Inflammatory macrophage (primary cell): ENCODE data around the gene PPP1R3G.
"Not testable (repeated sequence)": the region's sequence is repeated elsewhere in the genome, so short reads cannot be mapped to it uniquely, and the experiment has no call there.

ENCODE experiments used
- DNase-seq, 2 donors: peaks; one replicate each; pipeline ENCODE4 v3.0.0-alpha.2; 2020 to 2022
- total RNA-seq, 18 experiments: gene quantifications; one replicate each; lab custom pipeline; 2026; ENCODE audit warnings: mixed read lengths in 6 of 18, inconsistent platforms in 2 of 18; lab: John Stamatoyannopoulos, UW

The PPP1R3G gene
- total RNA-seq, result 0.07 to 4.8 (median 1.2) reads per million in 18 experiments

DNA sequence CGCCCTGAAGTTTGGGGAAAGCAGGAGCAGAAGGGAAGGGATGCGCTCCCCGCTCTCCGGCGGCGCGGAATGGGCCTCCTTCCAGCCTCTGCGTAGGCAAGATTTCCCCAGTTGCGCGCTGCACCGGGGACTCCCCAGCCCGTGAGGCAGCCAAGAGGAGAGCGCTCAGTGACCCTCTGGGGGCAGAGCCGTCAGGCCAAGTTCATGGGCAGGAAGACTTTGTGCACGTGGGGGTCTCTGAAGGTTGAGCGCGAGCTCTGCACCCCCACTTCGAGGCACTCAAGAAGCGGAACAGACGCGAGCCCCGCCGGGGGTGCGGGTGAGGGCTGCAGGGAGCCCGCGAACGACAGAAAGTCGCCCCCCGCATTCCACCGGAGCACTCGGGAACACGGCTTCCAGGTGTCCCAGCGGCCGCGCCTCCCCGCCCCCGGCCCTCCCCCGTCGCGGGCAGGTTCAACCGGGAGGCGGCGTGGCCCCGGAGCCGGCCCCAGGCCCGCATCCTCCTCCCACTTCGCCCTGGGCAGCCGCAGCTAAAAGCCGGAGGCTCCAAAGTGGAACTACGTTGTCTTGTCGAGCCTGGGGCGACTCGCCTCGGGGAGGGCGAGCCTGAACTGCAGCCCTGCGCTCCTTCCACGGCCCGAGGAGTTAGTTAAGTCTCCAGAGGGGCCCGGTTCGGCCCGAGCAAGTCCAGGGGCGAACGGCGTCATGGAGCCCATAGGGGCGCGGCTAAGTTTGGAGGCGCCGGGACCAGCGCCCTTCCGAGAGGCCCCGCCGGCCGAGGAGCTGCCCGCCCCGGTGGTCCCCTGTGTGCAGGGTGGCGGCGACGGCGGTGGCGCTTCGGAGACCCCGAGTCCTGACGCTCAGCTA, at the start of gene PPP1R3G:
Gene PPP1R3G (plus strand): TSS at position 561 of the 867 bp plus-strand sequence. CDS start 145 bp downstream, at position 706.
- peak; percentile 29 to 60 for DNase-seq

DNA sequence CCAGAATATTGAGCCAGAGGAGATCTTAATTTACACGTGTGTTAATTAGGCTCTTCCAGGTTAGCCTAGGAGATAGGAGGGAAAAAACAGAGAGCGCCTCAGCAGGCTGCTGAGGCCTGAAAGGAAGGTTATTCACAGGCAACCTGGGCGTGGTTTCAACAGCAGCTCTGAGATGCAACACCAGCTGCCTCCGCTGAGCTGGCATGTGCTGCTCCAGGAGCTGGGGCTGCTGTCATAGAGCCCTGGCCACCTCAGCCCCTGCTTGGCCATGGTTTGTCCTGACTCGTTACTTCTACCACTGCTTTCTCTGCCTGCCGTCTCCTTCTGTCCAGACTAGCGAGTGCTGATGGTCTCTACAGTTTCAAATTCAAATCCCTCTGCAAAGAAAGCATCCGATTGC, 48.9 kb upstream of the PPP1R3G start:
- peak in 1 of 2 donors; percentile 31 for DNase-seq

DNA sequence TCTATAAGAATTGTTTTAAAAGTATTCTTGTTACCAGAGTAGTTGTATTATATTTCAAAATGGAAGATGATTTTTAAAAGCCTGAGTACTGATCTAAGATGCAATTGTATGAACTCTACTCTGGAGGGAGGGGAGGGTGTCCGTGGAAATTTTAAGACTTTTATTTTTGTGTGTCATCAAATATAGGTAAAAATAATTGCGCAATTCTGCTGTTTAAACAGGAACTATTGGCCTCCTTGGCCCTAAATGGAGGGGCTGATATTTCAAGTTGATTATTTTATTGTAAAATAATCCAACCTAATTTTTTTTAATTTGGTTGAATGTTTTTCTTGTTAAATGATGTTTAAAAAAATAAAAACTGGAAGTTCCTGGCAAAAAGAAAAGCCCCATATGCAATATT, 43.2 kb upstream of the PPP1R3G start:
- DNase-seq, result no peak

DNA sequence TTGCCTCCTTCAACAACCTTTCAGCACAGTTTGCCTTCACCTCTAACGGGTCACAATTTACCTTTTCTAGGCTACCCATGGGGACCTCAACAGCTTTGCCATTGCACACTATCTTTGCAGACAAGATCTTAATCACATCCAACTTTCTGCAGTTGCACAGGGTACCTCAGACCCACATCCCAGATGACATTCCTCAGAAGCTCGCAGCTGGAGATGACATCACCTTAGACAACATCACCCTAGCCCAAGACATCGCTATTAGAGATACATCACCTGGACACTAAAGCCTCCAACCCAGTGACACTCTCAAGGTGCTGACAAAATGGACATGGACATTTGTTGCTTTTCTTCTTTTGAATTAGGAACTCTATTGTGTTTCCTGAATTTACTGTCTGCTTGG, 42.7 kb upstream of the PPP1R3G start:
- no peak for DNase-seq

DNA sequence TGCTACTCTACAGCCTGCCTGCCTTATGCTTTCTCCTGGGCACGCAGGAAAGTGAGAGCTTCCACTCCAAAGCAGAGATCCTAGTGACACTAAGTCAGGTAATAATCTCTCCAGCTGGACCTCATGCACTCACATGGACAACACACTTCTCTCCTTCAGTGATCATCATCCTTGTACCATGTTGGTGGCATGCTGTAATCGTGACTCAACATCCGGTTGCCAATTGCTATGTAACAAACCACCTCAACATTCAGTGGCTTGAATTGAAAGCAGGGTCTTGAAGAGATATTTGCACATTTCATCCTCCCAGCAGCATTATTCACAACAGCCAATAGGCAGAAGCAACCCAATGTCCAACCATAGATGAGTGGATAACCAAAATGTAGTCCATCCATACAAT, 40.3 kb upstream of the PPP1R3G start:
- DNase-seq, result no peak

DNA sequence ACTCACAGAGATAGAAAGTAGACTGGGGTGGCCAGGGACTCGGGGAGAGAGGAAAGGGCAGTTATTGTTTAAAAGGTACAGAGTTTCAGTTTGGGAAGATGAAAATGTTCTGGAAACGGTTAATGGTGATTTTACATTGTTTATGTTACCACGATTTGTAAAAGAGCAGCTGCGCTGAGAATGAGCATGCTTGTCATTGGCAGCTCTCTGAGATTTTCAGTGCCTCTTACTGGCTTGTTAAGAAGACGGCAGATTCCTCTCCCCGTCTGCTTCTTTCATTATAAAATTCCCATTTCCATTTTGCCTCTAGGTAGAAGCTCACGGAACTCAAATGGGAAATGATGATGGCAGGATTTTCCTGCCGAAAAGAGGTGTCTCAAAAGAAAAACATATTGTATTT, 39.7 kb upstream of the PPP1R3G start:
- no peak for DNase-seq

DNA sequence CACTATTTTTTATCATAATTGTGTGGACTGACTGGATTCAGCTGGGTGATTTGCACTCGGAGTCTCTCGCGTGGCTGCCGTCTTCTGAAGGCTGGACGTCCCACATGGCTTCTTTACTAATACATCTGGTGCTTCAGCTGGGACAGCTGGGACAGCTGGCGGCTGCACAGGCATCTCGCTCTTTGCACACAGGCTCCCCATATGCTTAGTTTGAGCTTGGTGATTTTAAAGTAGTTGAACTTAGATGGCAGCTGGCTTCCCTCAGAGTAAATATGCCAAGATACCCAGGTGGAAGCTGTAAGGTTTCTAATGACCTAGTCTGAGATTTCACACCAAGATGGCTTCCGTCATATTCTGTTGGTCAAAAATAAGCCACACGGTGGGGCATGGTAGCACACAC, 38.7 kb upstream of the PPP1R3G start:
- DNase-seq, result no peak

DNA sequence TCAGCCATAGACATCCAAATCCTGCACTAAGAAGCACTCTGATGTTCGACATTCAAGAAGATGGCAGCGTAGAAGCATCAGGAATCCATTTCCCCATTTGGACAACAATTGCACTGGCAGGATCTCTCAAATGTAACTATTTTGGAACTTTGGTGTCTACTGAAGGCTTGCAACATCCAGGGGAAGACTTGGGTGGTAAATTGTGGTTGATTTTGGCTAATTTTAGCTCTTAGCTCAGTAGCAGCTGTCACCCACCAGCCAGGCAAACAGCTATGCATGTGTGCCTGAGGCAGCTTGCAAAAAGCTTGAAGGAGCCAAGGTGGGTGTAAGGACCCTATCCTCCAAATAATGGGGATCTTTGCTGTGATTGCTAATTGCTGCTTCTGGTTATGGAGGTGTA, 35.1 kb upstream of the PPP1R3G start:
- peak; percentile 29 to 56 for DNase-seq

DNA sequence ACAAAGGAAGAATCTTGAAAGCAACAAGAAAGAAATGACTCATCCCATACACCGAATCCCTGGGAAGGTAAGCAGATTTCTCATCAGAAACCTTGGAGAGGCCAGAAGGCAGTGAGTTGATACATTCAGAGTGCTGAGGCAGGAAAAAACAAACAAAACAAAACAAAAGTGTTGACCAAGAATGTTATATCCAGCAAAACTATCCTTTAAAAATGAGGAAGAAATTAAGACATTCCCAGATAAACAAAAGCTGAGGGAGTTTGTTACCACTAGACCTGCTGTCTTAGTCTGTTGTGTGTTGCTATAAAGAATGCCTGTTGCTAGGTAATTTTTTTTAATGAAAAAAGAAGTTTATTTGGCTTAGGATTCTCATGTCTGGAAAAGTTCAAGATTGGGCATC, 33.7 kb upstream of the PPP1R3G start:
- DNase-seq, result no peak

DNA sequence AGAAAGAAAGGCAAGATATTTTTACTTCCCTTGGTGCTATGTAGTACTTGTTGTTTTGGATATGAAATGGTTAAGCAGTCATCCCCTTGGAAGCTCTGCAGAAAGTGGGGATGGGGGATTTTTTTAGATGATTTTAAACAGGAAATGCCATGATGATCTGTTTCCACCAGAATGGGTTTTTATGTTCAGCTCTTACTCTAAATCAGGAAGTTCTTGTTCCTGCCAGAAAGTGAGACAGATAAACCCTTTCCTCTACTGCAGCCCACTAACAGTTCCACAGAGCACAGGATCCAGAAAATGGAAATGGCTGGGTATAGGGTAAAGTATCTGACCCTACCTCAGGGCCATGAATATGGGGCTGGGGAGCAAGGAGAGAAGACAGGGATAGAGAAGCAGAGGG, 32.1 kb upstream of the PPP1R3G start:
- DNase-seq, result peak in 1 of 2 donors; percentile 8

DNA sequence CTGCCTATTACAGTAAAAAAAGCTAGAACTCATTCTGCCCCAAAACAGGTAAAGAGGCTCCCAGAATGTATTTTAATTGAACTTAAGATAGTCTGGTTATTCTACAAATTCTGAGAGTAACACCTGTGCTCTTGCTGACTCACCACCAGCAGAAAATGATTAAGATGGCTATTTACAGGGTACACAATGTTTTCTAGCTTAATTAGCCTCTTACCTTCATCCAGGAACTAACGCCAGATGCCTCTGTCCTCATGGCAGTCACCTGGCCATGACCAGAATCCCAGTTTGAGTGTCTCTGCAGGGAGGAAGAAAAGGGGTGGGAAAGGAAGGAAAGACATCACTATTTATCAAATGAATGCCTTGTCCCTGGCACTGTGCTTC, 31.3 kb upstream of the PPP1R3G start:
- DNase-seq, result no peak

DNA sequence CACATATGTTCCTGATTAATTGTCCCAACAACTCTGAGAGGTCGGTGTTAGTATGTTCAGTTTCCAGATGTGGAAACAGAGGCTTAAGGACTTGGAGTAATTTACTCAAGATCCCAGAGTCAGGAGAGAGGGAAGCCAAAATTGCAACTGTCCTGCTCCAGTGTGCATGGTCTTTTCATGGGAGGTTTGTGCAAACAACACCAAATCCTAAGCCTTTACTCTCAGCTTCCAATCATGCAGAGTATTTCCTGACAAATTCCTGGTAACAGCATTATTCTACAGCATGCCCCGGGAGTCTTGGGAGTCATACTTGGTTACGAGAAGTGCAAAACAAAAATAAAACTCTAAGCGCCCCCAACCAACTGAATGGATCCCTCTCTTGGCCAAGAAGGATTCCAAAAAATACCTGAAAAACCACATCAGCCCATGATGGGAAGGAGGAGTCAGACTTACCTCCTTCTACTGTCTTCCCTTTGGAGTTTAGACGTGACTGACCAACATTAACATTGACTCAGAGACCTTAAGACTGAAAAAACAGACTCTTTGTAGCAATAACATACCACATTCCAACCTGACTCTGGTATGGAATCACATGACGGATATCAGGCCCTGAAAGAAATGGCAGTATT, 30.8 kb upstream of the PPP1R3G start:
- no peak for DNase-seq

DNA sequence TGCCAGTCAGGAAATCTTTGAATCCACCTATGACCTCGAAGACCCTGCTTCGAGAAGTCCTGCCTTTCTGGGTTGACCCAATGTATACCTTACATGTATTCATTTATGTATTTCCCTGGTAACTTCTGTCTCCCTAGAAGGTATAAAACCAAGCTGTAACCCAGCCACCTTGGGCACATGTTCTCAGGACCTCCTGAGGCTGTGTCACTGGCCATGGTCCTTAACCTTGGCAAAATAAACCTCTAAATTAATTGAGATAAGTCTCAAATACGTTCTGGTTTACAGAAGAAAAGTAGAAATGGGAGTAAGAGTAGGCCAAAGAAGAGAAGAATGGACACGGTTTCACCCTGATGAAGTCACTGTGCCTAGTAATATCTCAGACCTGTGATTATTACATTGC, 30.0 kb upstream of the PPP1R3G start:
- DNase-seq, result no peak

DNA sequence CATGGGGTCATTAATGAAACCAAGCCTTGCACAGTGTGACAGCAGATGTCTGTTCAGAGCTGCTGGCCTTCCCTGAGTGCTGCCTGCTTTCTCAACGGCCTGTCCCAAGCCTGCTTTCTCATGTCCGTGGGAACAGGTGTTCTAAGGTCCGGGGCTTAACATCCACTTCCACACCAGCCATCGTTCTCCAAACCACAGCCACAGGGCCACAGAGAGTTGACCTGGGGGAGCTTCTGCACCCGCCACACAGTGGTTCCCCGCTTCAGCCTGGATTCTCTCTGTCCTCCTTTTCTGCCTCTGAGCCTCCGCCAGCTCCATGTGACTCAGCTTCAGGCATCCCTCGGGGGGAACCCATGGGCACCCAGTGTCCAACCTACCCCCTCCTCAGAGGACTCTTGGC, 26.9 kb upstream of the PPP1R3G start:
- DNase-seq, result no peak

DNA sequence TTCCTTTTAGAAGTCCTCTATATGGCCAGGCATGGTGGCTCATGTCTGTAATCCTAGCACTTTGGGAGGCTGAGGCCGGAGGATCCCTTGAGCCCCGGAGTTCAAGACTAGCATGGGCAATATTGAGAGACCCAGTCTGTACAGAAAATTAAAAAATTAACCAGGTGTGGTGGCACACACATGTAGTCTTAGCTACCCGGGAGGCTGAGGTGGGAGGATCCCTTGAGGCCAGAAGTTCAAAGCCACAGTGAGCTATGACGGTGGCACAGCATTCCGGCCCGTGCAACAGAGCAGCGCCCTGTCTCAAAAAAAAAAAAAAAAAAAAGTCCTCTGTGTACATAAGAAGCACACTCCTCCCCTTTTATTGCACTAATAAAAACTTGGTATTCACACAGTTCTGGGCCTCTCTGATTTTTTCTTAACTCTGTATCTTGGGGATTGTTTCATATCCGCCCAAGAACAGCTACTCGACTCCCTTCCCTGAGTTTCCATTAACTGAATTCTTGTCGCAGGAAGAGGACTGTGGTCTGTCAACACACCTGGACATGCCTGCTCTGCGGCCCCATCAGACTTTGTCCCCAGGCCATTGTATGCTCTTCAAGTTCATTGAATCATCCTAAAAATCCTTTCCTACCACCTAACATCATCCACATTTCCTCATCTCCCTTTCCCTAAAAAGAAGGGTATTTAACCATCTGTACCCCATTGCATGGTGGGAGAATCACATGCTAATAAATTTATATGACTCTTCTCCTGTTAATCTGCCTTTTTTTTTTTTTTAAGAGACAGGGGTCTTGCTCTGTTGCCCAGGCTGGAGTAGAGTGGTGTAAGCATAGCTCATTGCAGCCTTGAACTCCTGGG, 25.9 kb upstream of the PPP1R3G start:
- DNase-seq, result no peak

DNA sequence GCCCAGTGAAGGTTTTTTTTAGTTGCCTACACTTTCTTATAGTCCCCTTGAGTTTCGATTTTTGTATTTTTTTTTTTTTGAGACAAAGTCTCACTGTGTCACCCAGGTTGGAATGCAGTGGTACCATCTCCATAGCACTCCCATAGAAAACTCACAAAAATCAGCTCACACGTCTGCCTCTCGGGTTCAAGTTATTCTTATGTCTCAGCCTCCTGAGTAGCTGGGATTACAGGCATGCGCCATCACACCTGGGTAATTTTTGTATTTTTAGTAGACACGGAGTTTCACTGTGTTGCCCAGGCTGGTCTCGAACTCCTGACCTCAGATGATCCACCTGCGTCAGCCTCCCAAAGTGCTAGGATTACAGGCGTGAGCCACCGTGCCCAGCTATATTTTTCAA, 24.7 kb upstream of the PPP1R3G start:
- DNase-seq, result not testable (repeated sequence)

DNA sequence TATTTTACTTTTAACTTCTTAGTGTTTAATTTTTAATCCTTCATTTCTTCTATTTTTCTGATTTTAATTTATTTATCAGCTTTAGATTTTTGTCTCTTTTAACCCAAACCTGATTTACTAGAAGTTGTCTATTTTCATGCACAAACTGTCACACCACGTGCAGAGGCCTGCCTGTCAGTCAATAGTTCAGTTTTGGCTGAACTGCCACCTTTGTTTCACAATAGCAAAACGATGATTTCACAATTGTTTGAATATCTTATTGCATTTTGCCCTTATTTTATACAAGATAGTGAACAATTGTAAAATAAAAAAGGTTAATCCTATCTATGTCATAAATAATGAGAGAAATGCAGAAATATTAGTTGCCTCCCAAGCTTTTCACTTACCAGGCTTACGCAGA, 24.0 kb upstream of the PPP1R3G start:
- DNase-seq, result no peak

DNA sequence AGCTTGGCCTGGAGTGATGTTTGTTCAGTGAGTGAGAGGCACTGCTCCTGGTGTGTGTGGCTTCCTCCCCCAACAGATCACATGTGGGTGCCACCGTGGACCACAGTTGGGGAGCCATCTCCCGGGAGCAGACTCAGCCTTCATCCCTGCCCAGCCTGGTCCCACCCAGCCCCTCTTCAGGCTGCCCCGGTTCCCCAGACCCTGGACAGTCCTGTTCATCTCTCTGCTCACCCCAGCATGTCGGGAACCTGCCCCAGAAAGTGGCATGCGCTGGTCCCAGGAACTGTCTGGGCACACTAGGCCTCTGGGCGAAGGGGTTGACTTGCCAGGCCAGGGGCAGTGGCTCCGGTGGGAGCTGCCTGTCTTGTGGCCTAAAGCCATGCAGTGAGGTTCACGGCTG, 21.5 kb upstream of the PPP1R3G start:
- no peak for DNase-seq

DNA sequence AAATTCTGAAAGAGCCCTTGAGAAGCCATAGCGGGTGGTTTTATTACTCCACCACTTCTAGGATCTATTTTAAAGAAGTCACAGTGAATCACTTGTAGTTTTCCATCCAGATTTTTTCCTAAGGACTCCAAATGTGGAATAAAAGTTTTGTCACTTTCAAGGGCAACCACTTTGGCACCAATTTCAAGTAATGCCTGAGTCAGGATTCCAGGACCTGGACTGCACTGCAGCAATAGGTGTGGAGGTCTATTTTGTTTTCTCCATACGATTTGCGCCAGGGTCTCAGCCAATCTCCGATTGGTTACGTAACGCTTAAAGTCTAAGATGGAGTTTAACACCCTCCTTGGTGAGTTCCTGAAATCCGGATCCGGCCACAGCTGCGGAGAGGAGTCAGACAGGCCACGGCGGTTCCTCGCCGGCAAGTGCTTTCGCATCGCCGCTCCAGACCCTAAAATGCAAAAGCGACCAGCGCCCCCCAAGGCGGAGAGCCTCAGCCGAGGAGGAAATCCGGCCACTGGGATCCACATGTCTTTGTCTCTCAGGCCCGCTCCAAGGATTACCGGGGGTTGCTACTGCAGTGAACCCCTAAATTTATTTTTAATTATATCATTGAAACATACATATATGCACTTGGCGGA, 18.6 kb upstream of the PPP1R3G start:
- DNase-seq, result no peak

DNA sequence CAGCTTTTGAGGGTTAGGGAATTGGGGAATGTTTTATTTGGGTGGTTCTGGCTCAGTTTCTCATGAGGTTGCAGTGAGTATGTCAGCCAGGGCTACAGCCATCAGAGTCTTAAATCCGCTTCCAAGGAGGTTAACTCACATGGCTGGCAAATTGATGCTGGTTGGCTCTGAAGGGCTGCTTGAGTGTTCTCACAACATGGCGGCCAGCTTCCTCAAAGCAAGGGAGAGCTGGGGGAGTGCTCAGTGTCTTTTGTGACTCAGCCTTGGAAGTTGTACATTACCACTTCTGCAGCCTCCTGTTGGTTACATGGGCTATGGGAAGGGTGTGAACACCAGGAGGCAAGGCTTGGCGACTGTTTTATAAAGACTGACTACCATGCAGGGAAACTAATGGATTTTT, 17.8 kb upstream of the PPP1R3G start:
- DNase-seq, result no peak

DNA sequence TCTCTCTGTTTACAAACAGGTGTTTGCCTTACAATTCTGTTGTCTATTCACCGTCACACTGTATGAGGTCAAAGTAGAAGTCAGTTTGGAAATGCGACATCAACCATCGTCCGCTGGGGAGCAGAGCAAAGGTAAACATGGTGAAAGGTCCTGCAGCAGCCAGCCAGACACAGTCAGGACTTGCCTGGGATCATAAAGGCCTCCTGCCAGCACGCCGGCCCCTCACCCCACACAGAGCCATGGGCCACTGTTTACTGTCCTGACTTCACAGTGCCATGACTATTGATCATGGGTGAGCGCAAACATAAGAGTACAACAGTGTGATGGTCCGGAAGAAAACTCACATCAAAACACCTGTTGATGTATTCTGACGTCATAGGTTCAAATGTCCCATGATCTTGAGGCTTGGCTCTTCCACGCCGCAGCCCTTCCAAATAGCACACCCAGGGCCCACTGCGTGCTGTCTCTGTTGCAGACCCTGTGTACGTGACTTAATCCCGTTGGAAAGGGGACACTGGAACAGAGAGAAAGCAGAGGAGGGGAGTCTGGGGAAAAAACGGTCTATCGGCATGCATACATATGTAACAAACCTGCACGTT, 16.9 kb upstream of the PPP1R3G start:
- no peak for DNase-seq

DNA sequence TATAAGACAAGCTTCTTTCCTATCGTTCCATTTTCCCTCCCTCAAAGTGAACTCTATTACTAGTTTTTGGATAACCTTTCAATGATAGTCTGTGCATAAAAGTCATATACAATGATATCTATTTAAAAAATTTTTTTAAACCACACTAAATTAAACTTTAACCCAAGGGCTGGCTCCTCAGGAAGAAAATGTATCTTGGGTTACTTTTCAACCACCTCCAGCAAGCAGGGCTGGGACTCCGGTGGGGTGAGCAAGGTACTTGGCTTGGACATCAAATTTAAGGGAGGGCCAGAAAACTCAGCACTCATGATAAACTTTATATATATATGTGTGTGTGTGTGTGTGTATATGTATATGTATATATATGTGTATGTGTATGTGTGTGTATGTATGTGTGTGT, 13.9 kb upstream of the PPP1R3G start:
- DNase-seq, result no peak
